HG03460 (cell line): Measurements from ENCODE around the gene PDS5B.
"Not testable (repeated sequence)": the region's sequence is repeated elsewhere in the genome, so short reads cannot be mapped to it uniquely, and the experiment has no call there.

Experiments used
- ATAC-seq: cut with Tn5 transposase; IDR thresholded peaks from one replicate; pipeline ENCODE4 v1.9.1; 2021; ENCODE audit not compliant: unreplicated experiment

The PDS5B gene

GRCh38 chr13:32790731-32791130 is 204.5 kb downstream of the PDS5B start:
- no peak for ATAC-seq

GRCh38 chr13:32791545-32792172 is 205.4 kb downstream of the PDS5B start:
- peak; percentile 83 for ATAC-seq

GRCh38 chr13:32796754-32797153 is 210.5 kb downstream of the PDS5B start:
- no peak for ATAC-seq

GRCh38 chr13:32802159-32802558 is 215.9 kb downstream of the PDS5B start:
- ATAC-seq: no peak

- no peak for ATAC-seq
These were observed 218.5 kb downstream of the PDS5B start for GRCh38 chr13:32804673-32805230.

GRCh38 chr13:32811297-32811800 is 225.1 kb downstream of the PDS5B start:
- ATAC-seq: peak; percentile 81

- no peak for ATAC-seq
These were observed 235.0 kb downstream of the PDS5B start for GRCh38 chr13:32821149-32821688.

GRCh38 chr13:32822771-32823170 is 236.5 kb downstream of the PDS5B start:
- ATAC-seq: no peak

- ATAC-seq: no peak
These were observed 237.3 kb downstream of the PDS5B start for GRCh38 chr13:32823597-32823996.

GRCh38 chr13:32824061-32824460 is 237.8 kb downstream of the PDS5B start:
- no peak for ATAC-seq

GRCh38 chr13:32824675-32825074 is 238.4 kb downstream of the PDS5B start:
- no peak for ATAC-seq

GRCh38 chr13:32825481-32825880 is 239.2 kb downstream of the PDS5B start:
- ATAC-seq: no peak

- ATAC-seq: not testable (repeated sequence)
These were observed 240.1 kb downstream of the PDS5B start for GRCh38 chr13:32826372-32826771.
